Calu3 (cell line): ENCODE results near the gene TMEM132D. TPM values are rescaled to one million over a fixed set of nuclear protein-coding genes. Genes with fewer than 3 reads are reported as not detected.

ENCODE experiments used
- BruUV-seq: library from RNA; stranded (reverse); fragments of 400-500 nt; replicated peaks from 2 replicates; lab custom pipeline; 2021; lab: Mats Ljungman, UMichigan
- CTCF ChIA-PET: fragments of 300-600 bp; sonication (Branson Sonifier 250); formaldehyde crosslinking; loops from one replicate; lab custom pipeline; 2022; ENCODE audit warnings: antibody characterized with exemption; lab: Charles Lee
- DNase-seq: peaks from one replicate; pipeline ENCODE4 v3.0.0; 2022
- H3K27ac Mint-ChIP-seq: one replicate; pipeline ENCODE4 v1.8.0; 2022; ENCODE audit warnings: mixed read lengths; ENCODE audit not compliant: unreplicated experiment
- H3K27me3 Mint-ChIP-seq: one replicate; pipeline ENCODE4 v1.8.0; 2022; ENCODE audit warnings: mixed read lengths; ENCODE audit not compliant: unreplicated experiment
- H3K36me3 Mint-ChIP-seq: one replicate; pipeline ENCODE4 v1.8.0; 2022; ENCODE audit warnings: mild to moderate bottlenecking, moderate library complexity, mixed read lengths; ENCODE audit not compliant: insufficient read depth, unreplicated experiment
- H3K4me1 Mint-ChIP-seq: one replicate; pipeline ENCODE4 v1.8.0; 2022; ENCODE audit warnings: mild to moderate bottlenecking, low read depth, mixed read lengths; ENCODE audit not compliant: unreplicated experiment
- H3K4me3 Mint-ChIP-seq: one replicate; pipeline ENCODE4 v1.8.0; 2022; ENCODE audit warnings: mild to moderate bottlenecking, low read depth, moderate library complexity, mixed read lengths; ENCODE audit not compliant: unreplicated experiment
- H3K9me3 Mint-ChIP-seq: one replicate; pipeline ENCODE4 v1.8.0; 2022; ENCODE audit warnings: low read depth, mixed read lengths; ENCODE audit not compliant: unreplicated experiment
- CTCF ChIP-seq: fragments of 200-600 bp; IDR thresholded peaks from one replicate; pipeline ENCODE4 v1.8.0; 2022; ENCODE audit warnings: antibody characterized with exemption; ENCODE audit not compliant: unreplicated experiment
- intact Hi-C: fragments of 100-400 bp; cut with micrococcal nuclease; formaldehyde crosslinking; loops from one replicate; pipeline ENCODE4 v1.10.0; 2022; ENCODE audit not compliant: unreplicated experiment
- total RNA-seq: library from RNA; stranded (reverse); gene quantifications from 2 replicates; pipeline ENCODE4 v1.2.3, GENCODE V29; 2022

TMEM132D gene
- total RNA-seq, 1 experiment from 2014 or later: not detected

DNA sequence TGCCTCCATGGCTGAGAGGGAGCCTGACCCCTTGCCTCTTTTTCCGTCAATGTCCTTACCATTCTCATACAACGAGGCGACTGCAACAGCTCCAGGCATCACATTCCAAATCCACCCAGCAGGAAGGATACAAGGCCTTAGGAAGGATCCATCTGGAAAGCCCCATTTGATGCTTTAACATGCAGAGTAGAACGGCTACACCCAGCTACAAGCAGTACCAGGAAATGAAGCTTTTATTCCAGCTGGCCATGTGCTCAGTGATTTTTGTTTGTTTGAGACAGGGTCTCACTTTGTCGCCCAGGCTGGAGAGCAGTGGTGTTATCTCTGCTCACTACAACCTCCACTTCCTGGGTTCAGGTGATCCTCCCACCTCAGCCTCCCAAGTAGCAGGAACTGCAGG is 124.8 kb downstream of the TMEM132D start:
- H3K27ac Mint-ChIP-seq: no peak overlapping the region
- intact Hi-C loops: no loop called here
- BruUV-seq: no TSS peak

DNA sequence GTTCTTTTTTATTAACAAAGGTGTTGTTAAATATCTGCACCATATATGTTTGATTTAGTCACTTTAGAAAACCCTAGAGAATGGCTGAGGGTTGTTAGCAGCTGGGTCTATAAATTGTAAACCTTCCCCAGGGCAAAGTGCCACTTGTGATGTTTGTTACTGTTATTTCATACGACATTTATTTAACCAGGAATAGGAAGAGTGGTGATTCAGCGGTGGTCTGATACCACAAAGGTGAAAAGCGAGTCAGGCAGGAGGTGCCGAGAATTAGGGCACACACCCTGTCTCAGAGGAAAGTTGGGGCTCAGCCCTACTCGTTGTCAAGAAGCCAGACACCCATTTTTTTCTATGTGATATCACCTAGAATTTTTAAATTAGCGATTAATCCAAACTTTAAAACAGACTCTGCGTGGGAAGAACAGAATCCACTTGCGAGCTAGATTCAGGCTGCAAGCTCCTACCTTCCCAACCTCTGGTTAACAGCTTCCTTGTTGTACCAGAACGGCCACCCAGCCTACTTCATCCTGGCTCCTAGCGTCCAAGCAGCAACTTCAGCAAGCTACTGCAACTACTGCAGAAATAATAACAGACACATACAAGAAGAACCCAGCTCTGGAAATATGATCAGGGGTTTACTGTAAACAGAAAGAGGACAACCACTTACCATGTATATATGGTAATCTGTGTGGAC is 126.7 kb downstream of the TMEM132D start:
- no peaks in the 10 kb centered on the region for H3K4me1 Mint-ChIP-seq

More for the DNA sequence above, 124.8 kb downstream of the TMEM132D start:
- peaks cover 16% of the 10 kb centered on the region for H3K9me3 Mint-ChIP-seq
- H3K36me3 Mint-ChIP-seq: no peaks in the 10 kb centered on the region
- no peaks in the 10 kb centered on the region for H3K27me3 Mint-ChIP-seq
- DNase-seq: no peak
- no peaks in the 10 kb centered on the region for H3K4me1 Mint-ChIP-seq
- CTCF ChIA-PET: interaction anchor here (0.6 kb wide), 1 partner anchor 268 kb away, joined by 3 read pairs; no protein-coding TSS in a partner anchor
- no peak for TF ChIP-seq CTCF
- no peak overlapping the region for H3K4me3 Mint-ChIP-seq

GRCh38 chr12:129772501-129773493 is 131.0 kb downstream of the TMEM132D start:
- H3K9me3 Mint-ChIP-seq: peaks cover 14% of the 10 kb centered on the region
- intact Hi-C loops: no loop called here
- no peak for TF ChIP-seq CTCF
- H3K36me3 Mint-ChIP-seq: no peaks in the 10 kb centered on the region
- H3K27me3 Mint-ChIP-seq: no peaks in the 10 kb centered on the region
- BruUV-seq: no TSS peak
- no peaks in the 10 kb centered on the region for H3K4me1 Mint-ChIP-seq
- H3K4me3 Mint-ChIP-seq: no peak overlapping the region
- no peak overlapping the region for H3K27ac Mint-ChIP-seq
- no peak for DNase-seq
- CTCF ChIA-PET: no interaction called here

More for the DNA sequence above, 126.7 kb downstream of the TMEM132D start:
- Mint-ChIP-seq H3K9me3 (peaks cover 20% of the 10 kb centered on the region), H3K4me3 (no peak overlapping the region), H3K36me3 (no peaks in the 10 kb centered on the region), H3K27ac (no peak overlapping the region), H3K27me3 (no peaks in the 10 kb centered on the region)
- CTCF ChIA-PET: no interaction called here
- no peak for TF ChIP-seq CTCF
- no TSS peak for BruUV-seq
- no peak for DNase-seq
- intact Hi-C loops: no loop called here

DNA sequence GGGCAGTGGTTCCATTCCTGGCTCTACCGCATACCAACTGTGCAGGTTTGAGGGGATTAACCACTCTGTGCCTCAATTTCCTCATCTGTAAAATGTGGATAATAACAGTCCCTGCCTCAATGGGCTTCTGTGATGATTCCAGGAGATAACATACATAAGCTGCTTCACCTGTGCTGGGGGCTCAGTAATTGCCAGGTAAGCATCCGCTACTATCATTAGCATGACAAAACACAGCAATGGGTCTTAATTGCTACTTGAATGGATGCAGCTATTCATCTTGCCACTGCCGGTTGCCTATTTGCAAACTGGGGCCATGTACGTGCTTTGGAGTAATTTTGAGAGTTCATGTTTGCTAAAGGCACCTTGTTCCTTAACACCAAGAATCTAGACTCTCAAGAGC is 132.6 kb downstream of the TMEM132D start:
- intact Hi-C loops: no loop called here
- no peak overlapping the region for H3K4me3 Mint-ChIP-seq
- BruUV-seq: no TSS peak
- no peaks in the 10 kb centered on the region for H3K27me3 Mint-ChIP-seq
- DNase-seq: no peak
- H3K27ac Mint-ChIP-seq: no peak overlapping the region
- no peaks in the 10 kb centered on the region for H3K36me3 Mint-ChIP-seq
- peaks cover 24% of the 10 kb centered on the region for H3K9me3 Mint-ChIP-seq
- CTCF ChIA-PET: no interaction called here
- no peak for TF ChIP-seq CTCF
- H3K4me1 Mint-ChIP-seq: no peaks in the 10 kb centered on the region
